PFSK-1 (cell line): ENCODE results near the gene IFNB1.

Source experiments
- POLR2AphosphoS5 ChIP-seq: IDR thresholded peaks from 2 replicates; pipeline ENCODE4 v1.6.1; 2012; ENCODE audit warnings: low read depth, mild to moderate bottlenecking, control low read depth, low read length, moderate library complexity
- SIN3A ChIP-seq: IDR thresholded peaks from 2 replicates; pipeline ENCODE4 v1.6.1; 2012; ENCODE audit warnings: mild to moderate bottlenecking, low read length, moderate library complexity, borderline replicate concordance; ENCODE audit not compliant: insufficient read depth
- TF ChIP-seq, protein P1 (sequence below), 2 experiments: IDR thresholded peaks; 2 replicates each; pipeline versions ENCODE4 v1.6.1 to v1.8.0; 2011 to 2012; ENCODE audit warnings: low read depth in 2 of 2, low read length in 2 of 2, control low read depth in 1 of 2, inconsistent platforms in 1 of 2, mild to moderate bottlenecking in 1 of 2, moderate library complexity in 1 of 2; ENCODE audit not compliant: insufficient read depth in 1 of 2

DNA sequence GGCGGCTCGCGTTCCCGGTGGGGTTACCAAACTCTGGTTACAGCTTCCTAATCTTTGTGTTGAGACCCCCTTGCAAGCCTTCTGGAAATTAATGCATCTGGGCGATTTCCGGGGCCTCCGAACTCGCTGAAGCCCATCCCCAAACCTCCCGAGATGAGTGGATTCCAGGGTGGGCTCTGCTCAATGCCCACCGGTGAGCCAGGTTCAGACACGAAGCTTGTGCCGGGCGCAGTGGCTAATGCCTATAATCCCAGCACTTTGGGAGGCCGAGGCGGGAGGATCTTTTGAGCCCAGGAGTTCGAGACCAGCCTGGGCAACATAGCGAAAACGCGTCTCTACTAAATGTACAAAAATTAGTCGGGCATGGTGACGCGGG lies 45.9 kb downstream of the IFNB1 start:
- TF ChIP-seq POLR2AphosphoS5 (no peak), SIN3A (no peak)
- TF ChIP-seq, protein P1, sequence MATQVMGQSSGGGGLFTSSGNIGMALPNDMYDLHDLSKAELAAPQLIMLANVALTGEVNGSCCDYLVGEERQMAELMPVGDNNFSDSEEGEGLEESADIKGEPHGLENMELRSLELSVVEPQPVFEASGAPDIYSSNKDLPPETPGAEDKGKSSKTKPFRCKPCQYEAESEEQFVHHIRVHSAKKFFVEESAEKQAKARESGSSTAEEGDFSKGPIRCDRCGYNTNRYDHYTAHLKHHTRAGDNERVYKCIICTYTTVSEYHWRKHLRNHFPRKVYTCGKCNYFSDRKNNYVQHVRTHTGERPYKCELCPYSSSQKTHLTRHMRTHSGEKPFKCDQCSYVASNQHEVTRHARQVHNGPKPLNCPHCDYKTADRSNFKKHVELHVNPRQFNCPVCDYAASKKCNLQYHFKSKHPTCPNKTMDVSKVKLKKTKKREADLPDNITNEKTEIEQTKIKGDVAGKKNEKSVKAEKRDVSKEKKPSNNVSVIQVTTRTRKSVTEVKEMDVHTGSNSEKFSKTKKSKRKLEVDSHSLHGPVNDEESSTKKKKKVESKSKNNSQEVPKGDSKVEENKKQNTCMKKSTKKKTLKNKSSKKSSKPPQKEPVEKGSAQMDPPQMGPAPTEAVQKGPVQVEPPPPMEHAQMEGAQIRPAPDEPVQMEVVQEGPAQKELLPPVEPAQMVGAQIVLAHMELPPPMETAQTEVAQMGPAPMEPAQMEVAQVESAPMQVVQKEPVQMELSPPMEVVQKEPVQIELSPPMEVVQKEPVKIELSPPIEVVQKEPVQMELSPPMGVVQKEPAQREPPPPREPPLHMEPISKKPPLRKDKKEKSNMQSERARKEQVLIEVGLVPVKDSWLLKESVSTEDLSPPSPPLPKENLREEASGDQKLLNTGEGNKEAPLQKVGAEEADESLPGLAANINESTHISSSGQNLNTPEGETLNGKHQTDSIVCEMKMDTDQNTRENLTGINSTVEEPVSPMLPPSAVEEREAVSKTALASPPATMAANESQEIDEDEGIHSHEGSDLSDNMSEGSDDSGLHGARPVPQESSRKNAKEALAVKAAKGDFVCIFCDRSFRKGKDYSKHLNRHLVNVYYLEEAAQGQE (IDR thresholded peaks at IDR 0.05; ENCODE audit: insufficient read depth in 1 of 2, low read depth in 2 of 2, low read length in 2 of 2), result no peak
